Vagina (tissue), 2 donors: Measurements from ENCODE around the gene KRTDAP. TPM values are rescaled to one million over a fixed set of nuclear protein-coding genes. Genes with fewer than 3 reads are reported as not detected.

Experiments
- DNase-seq, 2 donors: peaks; one replicate each; pipeline ENCODE4 v3.0.0-alpha.2; 2017; ENCODE audit errors: extremely low spot score in 2 of 2
- H3K27ac ChIP-seq: fragments of 200-600 bp; sonication (generic); one replicate; pipeline ENCODE4 v1.5.1; 2019
- H3K27me3 ChIP-seq: fragments of 200-600 bp; sonication (generic); one replicate; pipeline ENCODE4 v1.5.1; 2019
- H3K36me3 ChIP-seq, 2 donors: fragments of 200-600 bp; sonication (generic); one replicate each; pipeline ENCODE4 v1.5.1; 2017 to 2019
- H3K4me1 ChIP-seq: fragments of 200-600 bp; sonication (generic); one replicate; pipeline ENCODE4 v1.5.1; 2019
- H3K4me3 ChIP-seq, 2 donors: fragments of 200-600 bp; sonication (generic); 1 replicate in 1 of 2; 2 replicates in 1 of 2; pipeline ENCODE4 v1.5.1; 2016 to 2019
- H3K9me3 ChIP-seq: fragments of 200-600 bp; sonication (generic); one replicate; pipeline ENCODE4 v1.5.1; 2019
- POLR2A ChIP-seq, 2 donors: fragments of 450-650 bp; IDR thresholded peaks; one replicate each; pipeline ENCODE4 v1.6.1; 2017; ENCODE audit warnings: antibody characterized with exemption in 2 of 2, mild to moderate bottlenecking in 2 of 2, moderate library complexity in 2 of 2
- POLR2AphosphoS5 ChIP-seq, 2 donors: sonication (generic); formaldehyde crosslinking; IDR thresholded peaks; one replicate each; pipeline ENCODE4 v1.9.0; 2017; ENCODE audit warnings: antibody characterized with exemption in 2 of 2, mild to moderate bottlenecking in 2 of 2, low read depth in 1 of 2; ENCODE audit not compliant: insufficient read depth in 1 of 2
- intact Hi-C: fragments of 100-400 bp; cut with DNase I; formaldehyde crosslinking; loops from one replicate; pipeline ENCODE4 v1.15.1; 2023
- total RNA-seq: library from RNA; depleted of rRNA; stranded (reverse); fragments of >200 nt; gene quantifications from one replicate; pipeline ENCODE4 v1.2.3, GENCODE V29; 2016
- TF ChIP-seq, protein P1 (sequence below), 3 experiments: fragments of 450-650 bp in 2 of 3; fragments of 200-600 bp in 1 of 3; sonication (generic) in 1 of 3; IDR thresholded peaks; one replicate each; pipeline ENCODE4 v1.5.1; 2017 to 2019; ENCODE audit warnings: antibody characterized with exemption in 3 of 3, mild to moderate bottlenecking in 2 of 3, moderate library complexity in 2 of 3

KRTDAP gene
- total RNA-seq, 1 donor from 2014 or later, result 687 TPM

DNA sequence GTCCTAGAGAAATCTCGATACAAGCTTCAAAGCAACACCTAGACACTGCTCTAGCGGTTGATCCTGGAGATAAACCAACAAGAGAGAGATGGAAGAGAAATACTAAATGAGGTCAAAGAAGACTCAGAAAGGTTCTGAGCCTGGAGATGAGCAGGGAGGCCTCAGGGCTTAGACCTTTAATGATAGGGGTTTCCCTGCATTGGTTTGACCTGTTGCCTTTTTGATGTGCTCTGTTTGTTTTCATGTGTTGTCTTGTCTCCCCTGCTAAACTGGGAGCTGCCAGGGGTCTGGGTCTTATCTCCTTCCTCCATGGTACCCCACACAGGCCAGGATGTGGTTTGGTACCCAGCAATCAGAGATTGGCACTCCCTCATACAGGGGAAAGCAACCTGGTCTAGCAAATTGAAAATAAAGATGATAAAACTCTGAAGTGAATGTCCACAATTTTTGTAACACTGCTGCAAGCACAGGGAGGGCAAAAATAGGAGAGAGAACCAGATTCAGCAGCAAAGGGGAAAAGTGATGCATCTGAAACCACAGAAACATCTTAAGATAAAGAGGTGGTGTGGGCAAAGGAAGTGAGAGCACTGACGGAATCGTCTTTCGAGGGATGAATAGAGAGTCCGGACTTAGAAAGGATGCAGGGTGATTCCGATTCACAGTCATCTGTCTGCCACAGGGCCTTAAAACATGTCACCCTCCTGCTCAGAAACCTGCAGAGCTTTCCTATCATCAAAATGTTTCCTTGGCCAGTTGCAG is 38.7 kb downstream of the KRTDAP start:
- Histone ChIP-seq H3K4me3 (no peak overlapping the region), H3K36me3 (no peaks in the 10 kb centered on the region), H3K27ac (no peak overlapping the region), H3K4me1 (no peaks in the 10 kb centered on the region), H3K9me3 (no peaks in the 10 kb centered on the region), H3K27me3 (no peaks in the 10 kb centered on the region)
- no peak for TF ChIP-seq POLR2A (IDR thresholded peaks at IDR 0.05)
- TF ChIP-seq POLR2AphosphoS5 (IDR thresholded peaks at IDR 0.05; ENCODE audit: insufficient read depth in 1 of 2, low read depth in 1 of 2), result no peak
- TF ChIP-seq, protein P1, sequence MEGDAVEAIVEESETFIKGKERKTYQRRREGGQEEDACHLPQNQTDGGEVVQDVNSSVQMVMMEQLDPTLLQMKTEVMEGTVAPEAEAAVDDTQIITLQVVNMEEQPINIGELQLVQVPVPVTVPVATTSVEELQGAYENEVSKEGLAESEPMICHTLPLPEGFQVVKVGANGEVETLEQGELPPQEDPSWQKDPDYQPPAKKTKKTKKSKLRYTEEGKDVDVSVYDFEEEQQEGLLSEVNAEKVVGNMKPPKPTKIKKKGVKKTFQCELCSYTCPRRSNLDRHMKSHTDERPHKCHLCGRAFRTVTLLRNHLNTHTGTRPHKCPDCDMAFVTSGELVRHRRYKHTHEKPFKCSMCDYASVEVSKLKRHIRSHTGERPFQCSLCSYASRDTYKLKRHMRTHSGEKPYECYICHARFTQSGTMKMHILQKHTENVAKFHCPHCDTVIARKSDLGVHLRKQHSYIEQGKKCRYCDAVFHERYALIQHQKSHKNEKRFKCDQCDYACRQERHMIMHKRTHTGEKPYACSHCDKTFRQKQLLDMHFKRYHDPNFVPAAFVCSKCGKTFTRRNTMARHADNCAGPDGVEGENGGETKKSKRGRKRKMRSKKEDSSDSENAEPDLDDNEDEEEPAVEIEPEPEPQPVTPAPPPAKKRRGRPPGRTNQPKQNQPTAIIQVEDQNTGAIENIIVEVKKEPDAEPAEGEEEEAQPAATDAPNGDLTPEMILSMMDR (IDR thresholded peaks at IDR 0.05), result no peak
- DNase-seq, result no peak
- intact Hi-C loops, result no loop called here

DNA sequence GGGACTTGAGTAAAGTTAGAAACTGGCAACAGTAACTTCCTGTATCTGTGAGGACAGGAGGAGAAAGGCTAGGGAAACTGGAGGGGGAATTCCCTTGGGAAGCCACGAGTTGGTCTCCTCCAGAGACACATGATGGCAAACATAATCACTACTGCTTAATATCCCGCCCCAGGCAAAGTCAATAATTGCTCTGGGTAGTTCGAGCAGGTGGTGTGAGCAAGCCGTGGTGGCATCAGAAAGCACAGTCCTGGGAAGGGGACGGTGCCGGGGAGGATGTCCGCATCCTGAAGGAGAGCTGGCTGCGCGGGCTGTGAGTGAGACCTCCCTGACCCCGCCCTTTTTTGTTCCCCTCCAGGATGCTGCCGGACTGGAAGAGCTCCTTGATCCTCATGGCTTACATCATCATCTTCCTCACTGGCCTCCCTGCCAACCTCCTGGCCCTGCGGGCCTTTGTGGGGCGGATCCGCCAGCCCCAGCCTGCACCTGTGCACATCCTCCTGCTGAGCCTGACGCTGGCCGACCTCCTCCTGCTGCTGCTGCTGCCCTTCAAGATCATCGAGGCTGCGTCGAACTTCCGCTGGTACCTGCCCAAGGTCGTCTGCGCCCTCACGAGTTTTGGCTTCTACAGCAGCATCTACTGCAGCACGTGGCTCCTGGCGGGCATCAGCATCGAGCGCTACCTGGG is 40.8 kb downstream of the KRTDAP start:
- intact Hi-C loops, result no loop called here
- Histone ChIP-seq H3K4me3 (no peak overlapping the region), H3K27me3 (no peaks in the 10 kb centered on the region), H3K27ac (no peak overlapping the region), H3K36me3 (no peaks in the 10 kb centered on the region), H3K9me3 (no peaks in the 10 kb centered on the region), H3K4me1 (no peaks in the 10 kb centered on the region)
- no peak for DNase-seq
- TF ChIP-seq POLR2A (IDR thresholded peaks at IDR 0.05), result no peak
- TF ChIP-seq POLR2AphosphoS5 (IDR thresholded peaks at IDR 0.05; ENCODE audit: insufficient read depth in 1 of 2, low read depth in 1 of 2), result no peak
- TF ChIP-seq, protein P1 (IDR thresholded peaks at IDR 0.05), result no peak

DNA sequence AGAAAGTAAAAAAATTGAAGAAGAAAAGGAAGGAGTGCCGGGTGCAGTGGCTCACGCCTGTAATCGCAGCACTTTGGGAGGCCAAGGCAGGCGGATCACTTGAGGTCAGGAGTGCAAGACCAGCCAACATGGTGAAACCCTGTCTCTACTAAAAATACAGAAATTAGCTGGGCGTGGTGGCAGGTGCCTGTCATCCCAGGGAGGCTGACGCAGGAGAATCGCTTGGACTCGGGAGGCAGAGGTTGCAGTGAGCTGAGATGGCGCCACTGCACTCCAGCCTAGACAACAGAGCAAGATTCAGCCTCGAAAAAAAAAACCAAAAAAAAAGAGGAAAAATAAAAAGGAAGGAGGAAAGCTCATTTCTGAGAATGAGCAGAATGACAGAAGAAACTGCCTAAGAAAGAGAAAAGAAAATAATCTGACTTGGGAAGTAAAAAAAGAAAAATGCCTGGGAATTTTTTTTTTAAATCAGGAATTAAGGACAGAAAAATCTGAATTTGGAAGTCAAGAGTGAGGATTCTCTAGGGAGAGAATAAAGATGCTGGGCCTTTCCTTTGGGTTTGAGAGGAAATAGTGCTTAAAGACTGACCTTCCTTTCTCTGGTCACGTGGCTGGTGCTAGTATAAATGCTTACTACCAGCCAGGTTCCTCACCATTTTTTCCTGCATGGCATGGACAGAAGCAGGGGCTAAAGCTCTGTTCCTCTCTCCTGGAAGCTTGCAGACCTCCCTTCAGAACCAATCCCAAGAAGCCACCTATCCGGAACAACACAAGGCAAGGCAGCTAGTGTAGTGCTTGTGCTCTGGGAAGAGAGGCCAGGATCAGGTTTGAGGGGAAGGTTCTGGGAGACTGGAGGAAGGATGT is 42.4 kb downstream of the KRTDAP start, which contains the start of gene FFAR2:
Gene FFAR2 (plus strand): TSS at position 652 of the 864 bp plus-strand sequence. CDS start 1,458 bp downstream, outside the sequence.
- Histone ChIP-seq H3K4me1 (no peaks in the 10 kb centered on the region), H3K27ac (no peak within 1 kb of the TSS), H3K27me3 (no peaks in the 10 kb centered on the region), H3K36me3 (no peaks in the 10 kb centered on the region), H3K4me3 (no peak within 1 kb of the TSS), H3K9me3 (no peaks in the 10 kb centered on the region)
- no peak for DNase-seq
- TF ChIP-seq, protein P1 (IDR thresholded peaks at IDR 0.05), result no peak
- TF ChIP-seq POLR2AphosphoS5 (IDR thresholded peaks at IDR 0.05; ENCODE audit: insufficient read depth in 1 of 2, low read depth in 1 of 2) (no peak), POLR2A (IDR thresholded peaks at IDR 0.05) (no peak)
- intact Hi-C loops, result no loop called here

DNA sequence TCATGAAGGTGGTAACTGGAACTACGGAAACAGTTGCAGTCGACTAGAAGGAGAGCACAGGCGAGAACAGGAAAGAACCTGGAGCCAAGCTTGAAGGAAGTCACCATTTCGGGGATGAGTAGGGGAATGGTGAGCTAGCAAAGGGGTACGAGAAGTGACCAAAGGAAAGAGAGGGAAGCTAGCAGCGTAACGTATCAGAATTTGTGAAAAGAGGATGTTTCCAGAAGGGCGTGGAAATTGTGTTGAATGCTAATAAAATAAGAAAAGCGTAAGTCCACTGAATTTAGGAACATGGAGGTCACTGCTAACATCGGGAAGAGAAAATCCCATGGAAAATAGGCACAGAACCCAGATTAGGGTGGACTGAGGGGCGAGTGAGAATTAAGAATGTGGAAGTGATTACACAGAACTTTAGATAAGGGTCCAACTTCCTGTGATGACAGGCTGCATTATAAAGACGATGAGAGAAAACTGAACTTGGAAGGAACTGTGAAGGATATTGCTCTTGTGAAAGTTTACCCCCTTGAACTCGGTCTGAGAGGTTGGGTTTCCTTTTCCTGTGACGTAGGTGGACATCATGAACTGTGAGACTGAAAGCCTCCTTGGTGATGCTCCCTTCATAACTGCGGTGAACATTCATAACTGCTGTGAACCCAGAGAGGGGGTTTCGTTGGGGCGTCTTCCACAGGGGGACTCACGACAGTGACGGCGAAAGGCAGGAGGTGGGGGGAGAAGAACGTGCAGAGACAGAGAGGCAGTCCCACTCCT is 44.3 kb downstream of the KRTDAP start:
- no peak for DNase-seq
- H3K36me3 ChIP-seq, result no peaks in the 10 kb centered on the region
- H3K27me3 ChIP-seq, result no peaks in the 10 kb centered on the region
- no peak overlapping the region for H3K27ac ChIP-seq
- TF ChIP-seq POLR2AphosphoS5 (IDR thresholded peaks at IDR 0.05; ENCODE audit: insufficient read depth in 1 of 2, low read depth in 1 of 2) (no peak), POLR2A (IDR thresholded peaks at IDR 0.05) (no peak)
- TF ChIP-seq, protein P1 (IDR thresholded peaks at IDR 0.05), result no peak
- intact Hi-C loops, result no loop called here
- no peak overlapping the region for H3K4me3 ChIP-seq
- H3K4me1 ChIP-seq, result no peaks in the 10 kb centered on the region
- no peaks in the 10 kb centered on the region for H3K9me3 ChIP-seq
